Activated B cell treated with CpG ODN at 0.5 μM for 24 hours (primary cell): ENCODE measurements around the gene LTB4R. TPM values are rescaled to one million over a fixed set of nuclear protein-coding genes. Genes with fewer than 3 reads are reported as not detected.

ENCODE experiments used
- ATAC-seq: fragments of 200-7000 bp; cut with Tn5 transposase; one replicate; pipeline ENCODE4 v1.10.0; 2021; ENCODE audit warnings: low read depth, mild to moderate bottlenecking, moderate library complexity
- CTCF ChIA-PET: fragments of 350-600 bp; sonication (Branson Sonifier 250); formaldehyde crosslinking; loops from one replicate; lab custom pipeline; 2021; ENCODE audit warnings: antibody characterized with exemption; lab: Charles Lee
- POLR2A ChIA-PET: fragments of 350-600 bp; sonication (Branson Sonifier 250); formaldehyde crosslinking; loops from one replicate; lab custom pipeline; 2021; ENCODE audit warnings: antibody characterized with exemption; lab: Charles Lee
- DNase-seq: peaks from one replicate; pipeline ENCODE4 v3.0.0; 2022
- H3K27ac Mint-ChIP-seq: one replicate; pipeline ENCODE4 v1.8.0; 2020; ENCODE audit warnings: mixed read lengths
- H3K27me3 Mint-ChIP-seq: one replicate; pipeline ENCODE4 v1.8.0; 2021; ENCODE audit warnings: mixed read lengths
- H3K36me3 Mint-ChIP-seq: one replicate; pipeline ENCODE4 v1.8.0; 2021; ENCODE audit warnings: low read depth, mixed read lengths
- H3K4me1 Mint-ChIP-seq: one replicate; pipeline ENCODE4 v1.8.0; 2021; ENCODE audit warnings: mixed read lengths
- H3K4me3 Mint-ChIP-seq: one replicate; pipeline ENCODE4 v1.8.0; 2020; ENCODE audit warnings: mild to moderate bottlenecking, mixed read lengths
- H3K9me3 Mint-ChIP-seq: one replicate; pipeline ENCODE4 v1.8.0; 2020; ENCODE audit warnings: mixed read lengths
- intact Hi-C: fragments of 100-400 bp; cut with micrococcal nuclease; formaldehyde crosslinking; loops from one replicate; pipeline ENCODE4 v1.15.1; 2024
- total RNA-seq: library from RNA; stranded (reverse); gene quantifications from 2 replicates; pipeline ENCODE4 v1.2.3, GENCODE V29; 2022
- TF ChIP-seq, protein P1 (sequence below): fragments of 200-600 bp; IDR thresholded peaks from one replicate; pipeline ENCODE4 v1.8.0; 2022; ENCODE audit warnings: antibody characterized with exemption, mild to moderate bottlenecking

LTB4R gene
- total RNA-seq, 1 donor from 2014 or later = 8.2 TPM

- intact Hi-C loops = no loop called here
- H3K36me3 Mint-ChIP-seq = peaks cover 29% of the 10 kb centered on the region
- no peak overlapping the region for H3K27ac Mint-ChIP-seq
- peaks cover 34% of the 10 kb centered on the region for H3K4me1 Mint-ChIP-seq
- H3K9me3 Mint-ChIP-seq = no peaks in the 10 kb centered on the region
- no peaks in the 10 kb centered on the region for H3K27me3 Mint-ChIP-seq
- ChIA-PET POLR2A (interaction anchor here (1.0 to 1.4 kb wide), 2 partner anchors 16 to 44 kb away, joined by 3 read pairs; partner anchors contain the start of genes RABGGTA and TINF2), CTCF (no interaction called here)
- DNase-seq (no peak), ATAC-seq (no peak)
- TF ChIP-seq, protein P1, sequence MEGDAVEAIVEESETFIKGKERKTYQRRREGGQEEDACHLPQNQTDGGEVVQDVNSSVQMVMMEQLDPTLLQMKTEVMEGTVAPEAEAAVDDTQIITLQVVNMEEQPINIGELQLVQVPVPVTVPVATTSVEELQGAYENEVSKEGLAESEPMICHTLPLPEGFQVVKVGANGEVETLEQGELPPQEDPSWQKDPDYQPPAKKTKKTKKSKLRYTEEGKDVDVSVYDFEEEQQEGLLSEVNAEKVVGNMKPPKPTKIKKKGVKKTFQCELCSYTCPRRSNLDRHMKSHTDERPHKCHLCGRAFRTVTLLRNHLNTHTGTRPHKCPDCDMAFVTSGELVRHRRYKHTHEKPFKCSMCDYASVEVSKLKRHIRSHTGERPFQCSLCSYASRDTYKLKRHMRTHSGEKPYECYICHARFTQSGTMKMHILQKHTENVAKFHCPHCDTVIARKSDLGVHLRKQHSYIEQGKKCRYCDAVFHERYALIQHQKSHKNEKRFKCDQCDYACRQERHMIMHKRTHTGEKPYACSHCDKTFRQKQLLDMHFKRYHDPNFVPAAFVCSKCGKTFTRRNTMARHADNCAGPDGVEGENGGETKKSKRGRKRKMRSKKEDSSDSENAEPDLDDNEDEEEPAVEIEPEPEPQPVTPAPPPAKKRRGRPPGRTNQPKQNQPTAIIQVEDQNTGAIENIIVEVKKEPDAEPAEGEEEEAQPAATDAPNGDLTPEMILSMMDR = no peak
- no peak overlapping the region for H3K4me3 Mint-ChIP-seq
Measured at GRCh38 chr14:24286996-24287395, 24.3 kb upstream of the LTB4R start.

- TF ChIP-seq, protein P1 = no peak
- no peak for DNase-seq
Measured at GRCh38 chr14:24289649-24290280, 21.5 kb upstream of the LTB4R start.

GRCh38 chr14:24290746-24291145 is 20.6 kb upstream of the LTB4R start:
- no peak for ATAC-seq
- no peak overlapping the region for H3K27ac Mint-ChIP-seq
- peaks cover 27% of the 10 kb centered on the region for H3K4me1 Mint-ChIP-seq
- TF ChIP-seq, protein P1 = no peak
- H3K4me3 Mint-ChIP-seq = no peak overlapping the region
- ChIA-PET CTCF (interaction anchor here (1.1 to 2.3 kb wide), 6 partner anchors 8 to 182 kb away, joined by 3 to 17 read pairs (median 10); partner anchors contain the start of genes CIDEB, DHRS1, NOP9 and RABGGTA), POLR2A (interaction anchor here (1.0 to 5.8 kb wide), 8 partner anchors 11 to 155 kb away, joined by 3 to 61 read pairs (median 16); partner anchors contain the start of genes EMC9, MDP1, PSME1 and RABGGTA)
- H3K27me3 Mint-ChIP-seq = no peaks in the 10 kb centered on the region
- no peak for DNase-seq
- no peaks in the 10 kb centered on the region for H3K9me3 Mint-ChIP-seq
- intact Hi-C loops = no loop called here
- peaks cover 52% of the 10 kb centered on the region for H3K36me3 Mint-ChIP-seq

More at GRCh38 chr14:24289649-24290280, 21.5 kb upstream of the LTB4R start:
- POLR2A ChIA-PET = interaction anchor here (0.6 to 5.8 kb wide), 15 partner anchors 10 to 195 kb away, joined by 3 to 61 read pairs (median 4); partner anchors contain the start of genes CIDEB, DCAF11, DHRS1 and EMC9
- H3K4me1 Mint-ChIP-seq = peaks cover 27% of the 10 kb centered on the region
- CTCF ChIA-PET = interaction anchor here (0.8 to 2.3 kb wide), 9 partner anchors 9 to 181 kb away, joined by 3 to 17 read pairs (median 5); partner anchors contain the start of genes CIDEB, DHRS1, NOP9 and RABGGTA
- intact Hi-C loops = loop anchor here (1.0 kb wide), 2 partner anchors 10 to 18 kb away; partner anchors contain the start of gene RABGGTA
- H3K9me3 Mint-ChIP-seq = no peaks in the 10 kb centered on the region
- ATAC-seq = peak; percentile 97
- no peaks in the 10 kb centered on the region for H3K27me3 Mint-ChIP-seq
- H3K4me3 Mint-ChIP-seq = peak overlapping the region; percentile 15
- H3K36me3 Mint-ChIP-seq = peaks cover 44% of the 10 kb centered on the region
- H3K27ac Mint-ChIP-seq = peak overlapping the region; percentile 70

- ChIA-PET POLR2A (interaction anchor here (1.0 to 5.8 kb wide), 5 partner anchors 9 to 49 kb away, joined by 3 to 61 read pairs (median 20); partner anchors contain the start of genes RABGGTA and TINF2), CTCF (interaction anchor here (0.7 to 1.5 kb wide), 4 partner anchors 12 to 153 kb away, joined by 3 to 6 read pairs (median 4); partner anchors contain the start of genes CIDEB and TINF2)
- TF ChIP-seq, protein P1 = no peak
- no peak for ATAC-seq
- DNase-seq = no peak
- Mint-ChIP-seq H3K27ac (no peak overlapping the region), H3K9me3 (no peaks in the 10 kb centered on the region), H3K4me1 (peaks cover 34% of the 10 kb centered on the region), H3K4me3 (no peak overlapping the region), H3K27me3 (no peaks in the 10 kb centered on the region), H3K36me3 (peaks cover 60% of the 10 kb centered on the region)
- intact Hi-C loops = no loop called here
Measured at GRCh38 chr14:24291446-24292117, 19.7 kb upstream of the LTB4R start.
